NB4 (cell line): ENCODE results near the gene ZNF470.
A peak's percentile ranks its signal among the peaks of the same experiment; 100 is the strongest.

ENCODE experiments used
- DNase-seq: peaks from one replicate; pipeline ENCODE4 v3.0.0; 2010; ENCODE audit warnings: low read depth
- H3K4me3 ChIP-seq: one replicate; pipeline ENCODE4 v1.5.1; 2011; ENCODE audit warnings: mild to moderate bottlenecking, low read depth, low read length, moderate library complexity
- MYC ChIP-seq: IDR thresholded peaks from 2 replicates; pipeline ENCODE4 v1.6.1; 2011; ENCODE audit warnings: low read depth, low read length
- POLR2A ChIP-seq: IDR thresholded peaks from 2 replicates; pipeline ENCODE4 v1.6.1; 2011; ENCODE audit warnings: mild to moderate bottlenecking; ENCODE audit not compliant: insufficient read length; ENCODE audit errors: extremely low read depth
- TF ChIP-seq, protein P1 (sequence below): IDR thresholded peaks from one replicate; pipeline ENCODE4 v1.5.1; 2012; ENCODE audit warnings: low read depth, low read length
- TF ChIP-seq, protein P2 (sequence below): IDR thresholded peaks from 2 replicates; pipeline ENCODE4 v1.6.1; 2011; ENCODE audit warnings: low read depth, low read length

ZNF470 gene

DNA sequence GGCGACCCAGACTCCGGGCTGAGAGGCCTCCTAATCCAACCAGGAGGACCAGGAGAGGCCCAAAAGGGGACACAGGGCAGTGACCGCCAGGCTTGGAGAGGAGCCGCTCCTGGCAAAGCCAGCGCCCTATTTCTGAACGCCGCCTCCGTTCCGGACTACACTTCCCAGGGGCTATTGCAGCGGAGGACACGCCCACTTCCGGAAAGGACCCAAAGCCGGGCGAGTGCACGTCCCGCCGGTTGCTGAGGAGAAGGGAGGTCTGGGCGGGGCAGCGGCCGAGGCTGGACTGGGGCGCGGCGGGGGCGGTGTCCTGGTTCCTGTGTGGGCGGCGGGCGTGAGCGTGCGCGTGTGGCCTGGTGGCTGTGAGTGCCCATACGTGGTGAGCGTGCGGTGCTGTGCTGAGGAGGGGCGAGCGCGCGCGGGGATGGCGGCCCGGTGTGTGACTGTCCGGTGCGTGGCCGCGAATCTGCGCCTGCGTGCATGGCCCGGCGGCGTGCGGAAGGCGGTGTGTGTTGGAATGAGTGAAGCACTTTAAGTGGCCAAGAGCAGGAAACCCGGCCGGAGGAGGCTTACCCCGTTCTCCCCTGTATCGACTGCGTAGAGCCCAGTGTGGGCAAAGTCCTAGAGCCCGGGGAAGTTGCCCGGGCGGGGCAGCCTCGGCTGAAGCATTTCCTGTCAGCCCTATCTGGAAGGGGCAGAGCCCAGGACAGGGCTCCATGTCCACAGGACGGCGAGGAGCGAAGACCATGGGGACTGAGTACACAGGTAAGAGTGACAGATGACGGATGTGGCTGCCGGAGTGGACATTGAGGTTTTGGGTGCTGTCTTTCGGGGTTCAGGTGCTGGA lies at the start of gene ZNF470:
Gene ZNF470 (plus strand): TSS at position 195 of the 847 bp plus-strand sequence. CDS start 2,844 bp downstream, outside the sequence.
- peak within 1 kb of the TSS; percentile 62 for H3K4me3 ChIP-seq
- TF ChIP-seq, protein P1, sequence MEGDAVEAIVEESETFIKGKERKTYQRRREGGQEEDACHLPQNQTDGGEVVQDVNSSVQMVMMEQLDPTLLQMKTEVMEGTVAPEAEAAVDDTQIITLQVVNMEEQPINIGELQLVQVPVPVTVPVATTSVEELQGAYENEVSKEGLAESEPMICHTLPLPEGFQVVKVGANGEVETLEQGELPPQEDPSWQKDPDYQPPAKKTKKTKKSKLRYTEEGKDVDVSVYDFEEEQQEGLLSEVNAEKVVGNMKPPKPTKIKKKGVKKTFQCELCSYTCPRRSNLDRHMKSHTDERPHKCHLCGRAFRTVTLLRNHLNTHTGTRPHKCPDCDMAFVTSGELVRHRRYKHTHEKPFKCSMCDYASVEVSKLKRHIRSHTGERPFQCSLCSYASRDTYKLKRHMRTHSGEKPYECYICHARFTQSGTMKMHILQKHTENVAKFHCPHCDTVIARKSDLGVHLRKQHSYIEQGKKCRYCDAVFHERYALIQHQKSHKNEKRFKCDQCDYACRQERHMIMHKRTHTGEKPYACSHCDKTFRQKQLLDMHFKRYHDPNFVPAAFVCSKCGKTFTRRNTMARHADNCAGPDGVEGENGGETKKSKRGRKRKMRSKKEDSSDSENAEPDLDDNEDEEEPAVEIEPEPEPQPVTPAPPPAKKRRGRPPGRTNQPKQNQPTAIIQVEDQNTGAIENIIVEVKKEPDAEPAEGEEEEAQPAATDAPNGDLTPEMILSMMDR: no peak
- TF ChIP-seq, protein P2, sequence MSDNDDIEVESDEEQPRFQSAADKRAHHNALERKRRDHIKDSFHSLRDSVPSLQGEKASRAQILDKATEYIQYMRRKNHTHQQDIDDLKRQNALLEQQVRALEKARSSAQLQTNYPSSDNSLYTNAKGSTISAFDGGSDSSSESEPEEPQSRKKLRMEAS: no peak
- TF ChIP-seq MYC (no peak), POLR2A (no peak)
- peak; percentile 88 for DNase-seq

DNA sequence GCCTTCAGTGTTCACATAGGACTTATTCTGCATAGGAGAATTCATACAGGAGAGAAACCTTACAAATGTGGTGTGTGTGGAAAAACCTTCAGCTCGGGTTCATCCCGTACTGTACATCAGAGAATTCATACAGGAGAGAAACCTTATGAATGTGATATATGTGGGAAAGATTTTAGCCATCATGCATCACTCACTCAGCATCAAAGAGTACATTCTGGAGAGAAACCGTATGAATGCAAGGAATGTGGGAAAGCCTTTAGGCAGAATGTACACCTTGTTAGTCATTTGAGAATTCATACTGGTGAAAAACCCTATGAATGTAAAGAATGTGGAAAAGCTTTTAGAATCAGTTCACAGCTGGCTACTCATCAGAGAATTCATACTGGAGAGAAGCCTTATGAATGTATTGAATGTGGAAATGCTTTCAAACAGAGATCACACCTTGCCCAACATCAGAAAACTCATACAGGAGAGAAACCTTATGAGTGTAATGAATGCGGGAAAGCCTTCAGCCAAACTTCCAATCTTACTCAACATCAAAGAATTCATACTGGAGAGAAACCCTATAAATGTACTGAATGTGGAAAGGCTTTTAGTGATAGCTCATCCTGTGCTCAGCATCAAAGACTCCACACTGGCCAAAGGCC lies 41.9 kb upstream of the ZNF470 start:
- no peak for DNase-seq
- TF ChIP-seq, protein P1: no peak
- TF ChIP-seq, protein P2: no peak
- no peak for TF ChIP-seq POLR2A
- TF ChIP-seq MYC: no peak
- no peak overlapping the region for H3K4me3 ChIP-seq

GRCh38 chr19:56537442-56537841 lies 29.8 kb upstream of the ZNF470 start:
- H3K4me3 ChIP-seq: peak overlapping the region; percentile 35
- DNase-seq: no peak
- no peak for TF ChIP-seq MYC
- TF ChIP-seq, protein P1: no peak
- no peak for TF ChIP-seq POLR2A
- TF ChIP-seq, protein P2: no peak

DNA sequence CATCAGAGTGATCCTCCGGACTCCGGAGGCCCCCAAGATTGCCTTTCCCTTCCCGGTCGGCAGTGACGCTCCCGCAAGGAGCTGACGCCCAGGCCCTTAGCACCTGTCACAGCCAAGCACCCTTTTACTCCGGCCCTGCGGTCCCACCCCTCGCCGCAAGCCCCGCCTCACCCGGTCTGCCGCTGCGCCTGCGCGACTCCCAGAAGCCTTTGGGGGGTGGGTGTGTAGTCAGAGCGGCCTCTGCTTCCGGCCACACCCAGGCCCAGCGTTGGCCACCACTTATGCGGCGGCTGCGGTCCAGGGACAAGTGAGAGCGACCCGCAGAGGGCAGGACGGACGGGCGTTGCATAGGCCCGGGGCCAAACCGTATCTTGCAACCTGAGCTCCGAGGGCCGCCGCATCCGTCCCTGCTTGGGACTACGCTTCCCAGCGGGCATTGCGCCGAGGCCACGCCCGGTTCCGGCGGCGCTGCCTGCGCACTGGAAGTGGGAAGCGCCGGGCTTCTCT lies 29.0 kb upstream of the ZNF470 start:
- DNase-seq: peak; percentile 73
- H3K4me3 ChIP-seq: peak overlapping the region; percentile 35
- TF ChIP-seq MYC: no peak
- TF ChIP-seq, protein P2: no peak
- TF ChIP-seq, protein P1: no peak
- no peak for TF ChIP-seq POLR2A

DNA sequence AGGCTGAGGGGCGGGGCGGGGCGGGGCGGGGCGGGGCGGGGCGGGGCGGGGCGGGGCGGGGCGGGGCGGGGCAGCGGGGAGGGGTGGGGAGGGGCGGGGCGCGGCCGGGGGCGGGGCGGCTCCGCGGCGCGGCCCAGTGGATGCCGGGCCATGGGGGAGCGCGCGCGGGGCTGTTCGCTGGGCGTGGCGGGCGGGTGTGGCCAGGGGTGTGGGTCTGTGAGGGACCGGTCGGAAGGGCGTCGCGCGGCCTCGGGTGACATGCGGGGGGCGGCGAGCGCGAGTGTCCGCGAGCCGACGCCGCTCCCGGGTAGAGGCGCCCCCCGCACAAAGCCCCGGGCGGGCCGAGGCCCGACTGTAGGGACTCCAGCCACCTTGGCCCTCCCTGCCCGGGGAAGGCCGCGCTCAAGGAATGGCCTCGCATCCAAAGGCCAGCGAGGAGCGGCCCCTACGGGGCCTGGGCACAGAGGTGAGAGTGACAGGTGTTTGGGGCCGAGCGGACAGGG lies 28.5 kb upstream of the ZNF470 start, which contains the start of gene ZFP28:
Gene ZFP28 (plus strand): TSS at position 188 of the 503 bp plus-strand sequence. CDS start 71 bp downstream, at position 259.
- TF ChIP-seq POLR2A (no peak), MYC (no peak)
- TF ChIP-seq, protein P2: no peak
- TF ChIP-seq, protein P1: no peak
- DNase-seq: no peak
- H3K4me3 ChIP-seq: peak within 1 kb of the TSS; percentile 35
